NT2/D1 (cell line): ENCODE measurements around the gene LAMTOR2.

Experiments used
- DNase-seq: peaks from one replicate; pipeline ENCODE4 v3.0.0-alpha.2; 2011; ENCODE audit warnings: low read depth, low spot score
- H3K27me3 ChIP-seq: 2 replicates; pipeline ENCODE4 v1.6.0; 2011; ENCODE audit warnings: mild to moderate bottlenecking; ENCODE audit not compliant: insufficient read length, insufficient read depth
- H3K36me3 ChIP-seq: 2 replicates; pipeline ENCODE4 v1.6.1; 2011; ENCODE audit warnings: mild to moderate bottlenecking, low read length, mixed read lengths; ENCODE audit not compliant: insufficient read depth, insufficient read length
- H3K4me1 ChIP-seq: 2 replicates; pipeline ENCODE4 v1.5.1; 2011; ENCODE audit not compliant: insufficient read depth, insufficient read length
- H3K4me3 ChIP-seq: 2 replicates; pipeline ENCODE4 v1.5.1; 2011; ENCODE audit warnings: low read depth; ENCODE audit not compliant: insufficient read length
- H3K9ac ChIP-seq: 2 replicates; pipeline ENCODE4 v1.6.0; 2011; ENCODE audit warnings: low read depth; ENCODE audit not compliant: insufficient read length
- H3K9me3 ChIP-seq: 2 replicates; pipeline ENCODE4 v1.5.1; 2011; ENCODE audit warnings: mild to moderate bottlenecking, low read length; ENCODE audit not compliant: insufficient read depth
- SUZ12 ChIP-seq: IDR thresholded peaks from 2 replicates; pipeline ENCODE4 v1.6.1; 2011; ENCODE audit not compliant: insufficient read length, insufficient read depth; ENCODE audit errors: extremely low read depth
- YY1 ChIP-seq: IDR thresholded peaks from 2 replicates; pipeline ENCODE4 v1.6.1; 2011; ENCODE audit not compliant: insufficient read length, insufficient read depth
- ZNF274 ChIP-seq: IDR thresholded peaks from 2 replicates; pipeline ENCODE4 v1.6.1; 2011; ENCODE audit warnings: mild to moderate bottlenecking, low read depth, low read length

LAMTOR2 gene

GRCh38 chr1:156072251-156072650 lies 17.7 kb downstream of the LAMTOR2 start:
- TF ChIP-seq YY1 (no peak), SUZ12 (no peak), ZNF274 (no peak)
- Histone ChIP-seq H3K9ac (no peak overlapping the region), H3K36me3 (peaks cover 38% of the 10 kb centered on the region), H3K27me3 (no peaks in the 10 kb centered on the region), H3K9me3 (no peaks in the 10 kb centered on the region), H3K4me3 (no peak overlapping the region), H3K4me1 (peaks cover 47% of the 10 kb centered on the region)
- no peak for DNase-seq

GRCh38 chr1:156073110-156073687 lies 18.6 kb downstream of the LAMTOR2 start:
- Histone ChIP-seq H3K4me1 (peaks cover 49% of the 10 kb centered on the region), H3K36me3 (peaks cover 47% of the 10 kb centered on the region), H3K4me3 (no peak overlapping the region), H3K27me3 (no peaks in the 10 kb centered on the region), H3K9ac (no peak overlapping the region), H3K9me3 (no peaks in the 10 kb centered on the region)
- no peak for DNase-seq
- TF ChIP-seq ZNF274 (no peak), YY1 (no peak), SUZ12 (no peak)

GRCh38 chr1:156073740-156074139 lies 19.2 kb downstream of the LAMTOR2 start:
- Histone ChIP-seq H3K4me1 (peaks cover 51% of the 10 kb centered on the region), H3K9me3 (no peaks in the 10 kb centered on the region), H3K27me3 (no peaks in the 10 kb centered on the region), H3K36me3 (peaks cover 53% of the 10 kb centered on the region), H3K9ac (no peak overlapping the region), H3K4me3 (no peak overlapping the region)
- peak; percentile 93 for DNase-seq
- no peak for TF ChIP-seq SUZ12
- no peak for TF ChIP-seq YY1
- no peak for TF ChIP-seq ZNF274

- Histone ChIP-seq H3K27me3 (no peaks in the 10 kb centered on the region), H3K4me3 (no peak overlapping the region), H3K4me1 (peaks cover 54% of the 10 kb centered on the region), H3K9me3 (no peaks in the 10 kb centered on the region), H3K36me3 (peaks cover 59% of the 10 kb centered on the region), H3K9ac (peak overlapping the region; percentile 59)
- TF ChIP-seq ZNF274 (no peak), YY1 (no peak), SUZ12 (no peak)
- no peak for DNase-seq
These were observed 20.1 kb downstream of the LAMTOR2 start for GRCh38 chr1:156074661-156075060.

- peak overlapping the region; percentile 59 for H3K9ac ChIP-seq
These were observed 20.6 kb downstream of the LAMTOR2 start for GRCh38 chr1:156075162-156075561.

GRCh38 chr1:156075775-156076204 lies 21.2 kb downstream of the LAMTOR2 start:
- TF ChIP-seq SUZ12 (no peak), ZNF274 (no peak), YY1 (no peak)
- DNase-seq = no peak
- Histone ChIP-seq H3K9me3 (no peaks in the 10 kb centered on the region), H3K4me1 (peaks cover 49% of the 10 kb centered on the region), H3K36me3 (peaks cover 64% of the 10 kb centered on the region), H3K9ac (no peak overlapping the region), H3K4me3 (no peak overlapping the region), H3K27me3 (no peaks in the 10 kb centered on the region)

More at GRCh38 chr1:156075162-156075561, 20.6 kb downstream of the LAMTOR2 start:
- H3K36me3 ChIP-seq = peaks cover 64% of the 10 kb centered on the region
- TF ChIP-seq SUZ12 (no peak), ZNF274 (no peak), YY1 (no peak)
- DNase-seq = no peak
- H3K4me1 ChIP-seq = peaks cover 53% of the 10 kb centered on the region
- no peaks in the 10 kb centered on the region for H3K9me3 ChIP-seq
- H3K4me3 ChIP-seq = no peak overlapping the region
- H3K27me3 ChIP-seq = no peaks in the 10 kb centered on the region

GRCh38 chr1:156076609-156077429 lies 22.2 kb downstream of the LAMTOR2 start:
- H3K4me3 ChIP-seq = no peak overlapping the region
- peaks cover 47% of the 10 kb centered on the region for H3K4me1 ChIP-seq
- H3K27me3 ChIP-seq = no peaks in the 10 kb centered on the region
- H3K9me3 ChIP-seq = no peaks in the 10 kb centered on the region
- no peak for DNase-seq
- H3K36me3 ChIP-seq = peaks cover 64% of the 10 kb centered on the region
- TF ChIP-seq ZNF274 (no peak), SUZ12 (no peak), YY1 (no peak)
- H3K9ac ChIP-seq = peak overlapping the region; percentile 37
